NCI-H226 (cell line): Measurements from ENCODE around the gene MTA1.

Experiments used
- DNase-seq: peaks from one replicate; pipeline ENCODE4 v3.0.0-alpha.2; 2015

The MTA1 gene

GRCh38 chr14:105387530-105387922, 32.1 kb upstream of the MTA1 start:
- no peak for DNase-seq

- no peak for DNase-seq
Observed at GRCh38 chr14:105388110-105388951, 31.3 kb upstream of the MTA1 start.

- DNase-seq: no peak
Observed at GRCh38 chr14:105388976-105389375, 30.7 kb upstream of the MTA1 start.

- DNase-seq: no peak
Observed at GRCh38 chr14:105389534-105389933, 30.1 kb upstream of the MTA1 start.

- DNase-seq: no peak
Observed at GRCh38 chr14:105389976-105390848, 29.4 kb upstream of the MTA1 start.

- DNase-seq: no peak
Observed at GRCh38 chr14:105390849-105391500, 28.7 kb upstream of the MTA1 start.

GRCh38 chr14:105391541-105391940, 28.1 kb upstream of the MTA1 start:
- no peak for DNase-seq

GRCh38 chr14:105392131-105393090, 27.2 kb upstream of the MTA1 start:
- no peak for DNase-seq

- no peak for DNase-seq
Observed at GRCh38 chr14:105393151-105393550, 26.5 kb upstream of the MTA1 start.

GRCh38 chr14:105394714-105395537, 24.7 kb upstream of the MTA1 start:
- DNase-seq: no peak

GRCh38 chr14:105395538-105395854, 24.1 kb upstream of the MTA1 start:
- DNase-seq: no peak

GRCh38 chr14:105397350-105397931, 22.2 kb upstream of the MTA1 start:
- no peak for DNase-seq

- DNase-seq: peak; percentile 71
Observed at GRCh38 chr14:105398044-105398725, 21.4 kb upstream of the MTA1 start, which contains the start of gene TEX22. TSS of gene TEX22 (plus strand) at chr14:105398538. CDS start at chr14:105399341, 803 bp downstream.

- DNase-seq: peak; percentile 51
Observed at GRCh38 chr14:105398726-105399465, 20.7 kb upstream of the MTA1 start.

- DNase-seq: no peak
Observed at GRCh38 chr14:105399466-105399775, 20.2 kb upstream of the MTA1 start.

GRCh38 chr14:105400016-105400415, 19.6 kb upstream of the MTA1 start:
- DNase-seq: no peak

- DNase-seq: no peak
Observed at GRCh38 chr14:105401699-105402098, 17.9 kb upstream of the MTA1 start.

- DNase-seq: no peak
Observed at GRCh38 chr14:105408592-105408991, 11.0 kb upstream of the MTA1 start.

- DNase-seq: no peak
Observed at GRCh38 chr14:105409364-105409763, 10.3 kb upstream of the MTA1 start.

GRCh38 chr14:105410642-105411016, 9.0 kb upstream of the MTA1 start:
- DNase-seq: no peak
